ENCODE measurements around the gene CDCA7L.

The CDCA7L gene, protein sequence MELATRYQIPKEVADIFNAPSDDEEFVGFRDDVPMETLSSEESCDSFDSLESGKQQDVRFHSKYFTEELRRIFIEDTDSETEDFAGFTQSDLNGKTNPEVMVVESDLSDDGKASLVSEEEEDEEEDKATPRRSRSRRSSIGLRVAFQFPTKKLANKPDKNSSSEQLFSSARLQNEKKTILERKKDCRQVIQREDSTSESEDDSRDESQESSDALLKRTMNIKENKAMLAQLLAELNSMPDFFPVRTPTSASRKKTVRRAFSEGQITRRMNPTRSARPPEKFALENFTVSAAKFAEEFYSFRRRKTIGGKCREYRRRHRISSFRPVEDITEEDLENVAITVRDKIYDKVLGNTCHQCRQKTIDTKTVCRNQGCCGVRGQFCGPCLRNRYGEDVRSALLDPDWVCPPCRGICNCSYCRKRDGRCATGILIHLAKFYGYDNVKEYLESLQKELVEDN

DNA sequence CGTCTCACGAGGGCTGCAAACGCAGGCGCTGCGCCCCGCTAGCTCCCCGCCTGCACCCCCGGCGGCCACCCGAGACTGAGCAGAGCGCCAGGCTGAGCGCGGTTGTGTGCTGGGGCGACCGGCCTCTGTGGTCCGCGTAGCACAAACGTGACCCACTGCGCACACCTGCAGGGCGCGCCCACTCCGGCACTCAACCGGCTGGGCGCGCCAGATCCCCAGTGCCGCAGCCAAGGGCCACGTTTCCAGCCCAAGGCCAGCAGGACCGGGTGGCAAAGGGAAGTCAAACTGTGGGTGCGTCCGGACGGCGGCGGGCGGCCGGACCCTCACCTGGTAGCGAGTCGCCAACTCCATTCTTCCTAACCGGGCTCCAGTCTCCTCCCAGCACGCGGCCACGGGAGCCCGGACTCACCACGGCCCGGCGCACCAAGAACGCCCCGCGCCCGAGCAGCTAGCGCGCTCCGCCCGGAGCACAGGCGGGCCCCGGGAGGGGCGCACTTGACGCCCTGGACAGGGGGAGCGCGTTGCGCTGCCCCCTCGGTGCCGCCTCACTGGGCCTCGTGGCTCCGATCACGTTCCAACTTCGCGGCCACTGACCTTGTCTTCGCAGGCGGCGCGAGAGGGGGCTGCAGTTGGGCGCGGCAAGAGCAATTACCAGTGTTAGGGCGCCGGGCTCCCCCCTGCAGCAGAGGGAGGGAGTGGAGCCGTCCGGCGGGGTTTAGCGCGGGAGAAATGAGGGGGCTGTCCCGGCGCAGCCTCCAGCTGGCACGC lies at the start of gene CDCA7L:
TSS of gene CDCA7L (minus strand) at position 446 of the 768 bp plus-strand sequence. CDS start at position 351, 95 bp downstream.
- DNase-seq: peak; percentile 69

DNA sequence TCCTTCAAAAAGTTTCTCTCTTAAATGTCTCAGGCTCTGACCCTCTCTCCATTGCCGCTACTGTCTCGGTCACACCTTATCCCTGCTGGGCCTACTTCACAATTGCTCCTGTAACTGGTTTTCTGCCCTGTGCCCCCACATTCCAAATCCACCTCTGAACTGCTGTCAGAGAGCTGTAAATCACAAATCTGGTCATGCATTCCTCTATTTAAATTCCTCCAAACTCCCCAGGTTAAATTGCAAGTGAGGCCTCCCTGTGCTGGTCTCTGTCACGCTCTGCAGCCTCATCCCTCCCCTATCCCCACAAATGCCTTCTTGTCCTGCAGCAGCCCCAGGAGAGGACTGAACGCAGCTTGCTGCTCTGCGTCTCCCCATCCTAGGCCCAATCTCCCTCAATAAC lies 40.4 kb upstream of the CDCA7L start:
- DNase-seq: no peak

DNA sequence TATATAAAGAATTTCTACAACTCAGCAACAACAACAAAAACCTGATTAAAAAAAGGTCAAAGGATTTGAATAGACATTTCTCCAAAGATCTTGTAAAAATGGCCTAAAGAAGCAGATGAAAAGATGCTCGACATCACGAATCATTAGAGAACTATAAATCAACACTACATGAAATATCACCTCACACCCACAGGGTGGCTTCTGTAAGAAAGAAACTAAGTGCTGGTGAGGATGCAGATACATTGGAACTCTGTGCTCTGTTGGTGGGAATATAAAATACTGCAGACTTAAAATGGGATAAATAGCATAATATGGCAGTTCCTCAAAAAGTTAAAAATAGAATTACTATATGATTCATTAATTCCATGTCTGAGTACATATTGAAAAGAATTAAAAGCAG lies 38.3 kb upstream of the CDCA7L start:
- DNase-seq: no peak

DNA sequence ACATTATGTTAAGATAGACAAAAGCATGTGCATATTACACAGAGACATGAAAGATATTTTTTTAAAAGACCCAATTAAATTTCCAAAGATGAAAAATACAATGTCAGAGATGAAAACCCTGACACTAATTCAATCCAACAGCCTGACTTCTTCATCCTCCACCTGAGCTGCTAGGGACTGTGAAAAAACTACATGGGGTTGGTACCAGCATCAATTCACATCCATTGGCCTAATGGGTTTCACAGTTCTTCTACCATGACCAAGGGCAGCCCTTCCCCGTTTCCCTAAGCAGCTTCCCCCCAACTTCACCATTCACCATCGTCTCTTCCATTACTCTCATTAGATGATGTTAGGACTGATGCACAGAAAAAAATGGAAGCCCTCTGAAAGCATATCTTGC lies 37.4 kb upstream of the CDCA7L start:
- no peak for DNase-seq

DNA sequence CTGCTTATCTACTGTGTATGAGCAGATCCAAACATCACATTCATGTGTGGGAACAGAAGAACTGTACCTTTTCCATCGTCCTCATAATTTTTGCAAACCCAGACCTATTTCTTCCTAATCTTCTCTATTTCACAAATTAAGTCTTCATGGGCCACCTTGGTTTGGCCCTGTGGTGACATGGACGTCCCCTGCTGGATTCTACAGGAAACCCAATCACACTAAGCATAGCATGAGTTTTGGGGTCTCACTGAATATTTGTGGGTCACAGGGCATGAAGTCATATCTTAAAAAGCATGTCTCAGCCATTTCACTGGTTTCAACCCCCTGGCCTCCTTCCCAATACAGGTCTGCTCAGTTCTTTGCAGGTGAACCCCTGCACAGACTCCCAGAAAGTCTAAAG lies 35.8 kb upstream of the CDCA7L start:
- DNase-seq: no peak

DNA sequence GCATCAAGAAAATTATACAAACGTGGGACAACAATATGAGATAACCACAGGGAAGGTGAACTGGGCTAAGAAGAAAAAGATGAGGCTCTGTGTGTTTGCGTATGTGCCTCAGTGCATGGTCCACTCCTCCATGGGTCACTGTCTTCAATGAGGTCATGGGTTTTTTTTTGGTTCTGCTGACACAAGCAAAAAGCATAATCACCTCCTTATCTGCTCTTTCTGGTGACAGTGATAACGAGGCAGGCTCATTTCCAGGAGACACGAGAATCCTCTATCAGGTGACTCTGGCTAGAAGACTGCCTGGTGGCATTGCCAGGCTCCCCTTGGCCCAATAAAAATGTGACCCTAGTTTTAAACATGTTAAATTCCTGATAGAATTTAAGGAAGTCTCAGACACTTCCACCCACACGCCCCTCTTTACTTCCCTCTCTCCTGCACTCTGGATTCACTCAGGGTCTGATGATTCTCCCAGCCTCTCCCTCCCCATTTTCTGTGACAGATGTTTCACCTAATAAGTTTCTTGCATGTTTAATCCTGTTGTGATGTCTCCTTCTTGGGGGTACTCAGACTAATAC lies 35.3 kb upstream of the CDCA7L start:
- peak; percentile 27 for DNase-seq

DNA sequence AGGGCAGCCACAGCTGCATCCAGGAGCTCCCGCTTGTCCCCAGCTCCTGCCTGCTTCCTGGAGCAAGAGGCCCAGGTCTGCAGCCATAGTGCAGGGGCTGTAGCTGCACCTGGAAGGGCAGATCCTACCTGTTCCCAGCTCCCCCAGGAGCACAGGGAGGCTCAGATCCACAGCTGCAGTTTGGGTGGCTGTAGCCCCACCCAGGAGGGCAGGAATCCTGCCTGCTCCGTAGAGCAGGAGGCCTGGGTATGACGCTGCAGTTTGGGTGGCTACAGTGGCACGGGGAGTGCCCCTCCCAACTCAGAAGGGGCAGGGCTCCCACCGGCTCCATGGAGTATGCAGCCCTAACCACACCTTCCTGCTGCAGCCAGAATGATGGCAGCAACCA lies 26.7 kb upstream of the CDCA7L start:
- DNase-seq: no peak

DNA sequence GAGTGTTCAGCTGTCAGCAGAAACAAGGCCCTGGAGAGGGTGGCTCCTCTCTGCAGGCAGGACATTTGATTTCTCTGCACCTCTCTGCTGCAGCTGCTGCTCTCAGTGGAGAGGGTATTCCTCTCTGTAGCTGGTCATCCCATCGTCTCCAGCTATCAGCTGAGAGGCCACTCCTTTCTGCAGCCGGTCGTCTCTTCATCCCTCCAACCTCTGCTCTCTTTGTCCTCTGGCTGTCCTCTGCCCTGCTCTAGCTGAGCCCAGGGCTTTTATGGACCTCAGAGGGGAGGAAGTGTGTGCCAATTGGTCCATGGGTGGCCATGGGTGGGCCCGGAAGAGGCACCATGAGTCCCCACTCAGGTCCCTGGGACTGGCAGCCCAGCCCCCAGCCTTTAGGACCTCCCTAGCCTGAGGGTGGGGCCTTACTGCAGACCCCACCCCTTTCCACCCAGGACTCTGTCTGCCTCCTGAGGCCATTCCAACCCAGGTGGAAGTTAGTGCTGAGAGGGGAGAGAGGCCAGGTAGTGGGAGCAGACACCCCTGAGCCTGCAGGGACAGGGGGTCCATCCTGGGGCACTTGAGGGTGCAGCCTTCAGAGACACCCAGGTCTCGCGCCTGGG lies 26.2 kb upstream of the CDCA7L start:
- no peak for DNase-seq

DNA sequence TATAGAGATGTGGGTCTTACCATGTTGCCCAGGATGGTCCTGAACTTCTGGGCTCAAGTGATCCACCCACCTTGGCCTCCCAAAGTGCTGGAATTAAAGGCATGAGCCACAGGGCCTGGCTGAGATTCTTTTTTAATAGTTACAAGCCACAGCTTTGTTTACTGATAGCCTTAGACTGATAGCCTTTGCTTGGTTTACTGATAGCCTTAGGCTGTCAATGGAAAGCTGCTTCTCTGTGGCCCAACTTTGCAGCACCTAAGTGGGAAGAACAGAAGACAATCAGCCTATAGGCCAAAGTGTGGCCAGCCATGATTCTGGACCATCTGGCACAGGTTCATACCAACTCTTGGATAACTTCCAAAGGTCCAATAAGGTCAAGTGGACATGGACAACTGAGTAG lies 24.1 kb upstream of the CDCA7L start:
- DNase-seq: no peak

DNA sequence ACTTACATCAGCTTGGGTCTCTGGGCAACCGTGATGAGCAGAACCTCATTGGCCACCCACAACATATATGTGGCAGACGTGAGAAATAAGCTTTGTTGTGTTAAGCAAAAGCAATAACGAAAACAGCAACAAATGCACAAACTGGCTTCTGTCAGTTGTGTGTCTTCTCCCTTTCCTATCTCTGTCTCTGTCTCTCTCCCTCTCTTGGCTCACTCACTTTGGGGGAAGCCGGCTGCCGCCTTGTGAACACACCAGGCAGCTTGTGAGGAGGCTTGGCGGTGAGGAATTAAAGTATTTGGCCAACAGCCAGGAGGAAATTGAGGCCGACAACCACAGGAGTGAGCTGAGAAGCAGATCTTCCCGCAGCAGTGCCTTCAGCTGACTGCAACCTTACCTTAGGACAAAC lies 21.9 kb upstream of the CDCA7L start:
- no peak for DNase-seq

DNA sequence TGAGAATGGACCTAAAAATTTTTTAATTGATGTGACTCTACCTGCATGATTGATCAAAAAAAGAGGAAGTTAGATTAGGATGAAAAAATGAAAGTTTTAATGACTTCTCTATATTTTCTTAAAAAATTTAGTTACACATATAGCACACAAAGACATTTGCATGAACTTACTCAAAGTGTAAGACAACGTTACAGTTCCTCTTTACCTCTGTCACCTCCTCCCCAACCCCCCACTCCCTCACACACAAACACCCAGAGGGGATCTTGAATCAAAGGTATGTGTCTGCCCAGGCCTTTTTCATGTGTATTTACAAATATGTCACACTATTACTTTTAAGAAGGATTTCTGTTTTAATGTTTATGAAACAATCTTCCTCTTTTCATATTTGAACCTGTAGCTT lies 20.6 kb upstream of the CDCA7L start:
- no peak for DNase-seq

DNA sequence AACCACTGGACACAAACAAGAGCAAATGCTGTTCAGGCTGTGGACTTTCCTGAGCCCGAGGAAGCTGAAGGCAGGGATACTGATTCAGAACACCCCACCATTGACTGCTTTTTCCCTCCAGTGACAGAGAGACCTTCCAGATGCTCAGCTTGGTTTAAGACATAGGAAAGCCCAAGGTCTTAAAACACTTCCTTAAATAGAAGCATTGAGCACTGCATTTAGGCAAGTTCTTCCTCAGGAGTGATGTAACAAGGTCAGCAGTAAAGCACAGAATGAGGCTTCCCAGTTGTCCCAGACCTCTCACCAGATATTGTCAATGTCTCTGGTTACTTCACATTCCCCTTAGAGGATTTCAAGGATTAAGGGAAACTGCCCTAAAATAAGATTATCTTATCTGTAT lies 19.6 kb upstream of the CDCA7L start:
- peak; percentile 43 for DNase-seq

DNA sequence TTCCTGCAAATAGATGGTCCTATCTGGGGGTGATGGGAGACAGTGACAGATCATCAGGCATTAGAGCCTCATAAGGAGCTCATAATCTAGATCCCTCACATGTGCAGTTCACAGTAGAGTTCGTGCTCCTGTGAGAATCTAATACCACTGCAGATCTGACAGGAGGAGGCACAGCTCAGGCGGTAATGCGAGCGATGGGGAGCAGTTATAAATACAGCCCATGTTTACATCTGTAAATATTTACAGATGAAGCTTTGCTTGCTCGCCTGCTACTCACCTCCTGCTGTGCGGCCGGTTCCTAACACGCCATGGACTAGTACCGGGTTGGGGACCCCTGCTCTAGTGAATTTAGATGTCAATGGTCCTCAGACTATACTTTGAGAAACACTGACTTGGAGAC lies 17.0 kb upstream of the CDCA7L start:
- no peak for DNase-seq

DNA sequence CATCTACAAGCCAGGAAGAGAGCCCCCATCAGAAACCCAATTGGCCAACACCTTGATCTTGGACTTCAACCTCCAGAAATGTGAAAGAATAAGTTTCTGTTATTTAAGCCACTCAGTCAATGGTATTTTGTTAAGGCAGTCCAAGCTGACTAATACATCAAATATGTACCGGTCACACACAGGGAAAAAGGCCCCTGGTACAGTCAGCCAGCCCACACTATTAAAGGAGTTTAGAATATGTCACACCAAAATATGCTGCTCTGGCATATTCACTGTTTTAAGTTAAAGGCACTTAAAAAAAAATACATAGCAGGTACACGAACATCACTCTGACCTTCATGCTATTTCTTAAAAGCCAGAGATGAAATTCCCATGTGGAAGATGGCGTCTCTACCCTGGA lies 15.2 kb upstream of the CDCA7L start:
- DNase-seq: no peak

DNA sequence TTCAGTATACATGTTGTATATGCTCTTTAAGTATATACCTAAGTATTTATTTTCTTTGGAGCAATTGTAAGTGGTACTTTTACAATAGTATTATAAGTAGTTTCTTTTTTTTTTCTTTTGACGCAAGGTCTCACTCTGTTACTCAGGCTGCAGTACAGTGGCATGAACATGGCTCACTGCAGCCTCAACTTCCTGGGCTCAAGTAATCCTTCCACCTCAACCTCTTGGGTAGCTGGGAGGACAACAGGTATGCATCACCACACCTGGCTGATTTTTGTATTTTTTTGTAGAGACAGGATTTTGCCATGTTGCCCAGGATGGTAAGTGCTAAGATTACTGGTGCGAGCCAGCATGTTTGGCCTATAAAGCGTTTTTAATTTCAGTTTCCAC lies 13.7 kb upstream of the CDCA7L start:
- no peak for DNase-seq

DNA sequence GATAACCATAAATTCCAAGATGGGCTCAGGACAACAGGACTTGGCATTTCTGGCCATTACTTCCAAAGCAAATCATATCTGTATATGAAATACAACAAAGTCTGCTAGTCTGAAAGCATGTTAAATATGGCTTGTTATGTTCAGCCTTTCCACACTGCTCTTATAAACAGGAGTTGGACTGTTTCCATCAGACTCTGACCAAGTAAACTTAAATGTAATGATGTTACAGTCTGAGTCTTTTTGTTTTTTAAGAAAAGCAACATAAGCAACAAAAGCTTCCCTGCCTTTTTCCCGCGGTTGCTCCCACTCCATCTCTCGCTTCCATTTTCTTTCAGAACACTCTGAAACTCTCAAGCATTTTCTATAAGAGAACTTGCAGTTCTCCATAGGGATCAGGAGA lies 8.1 kb upstream of the CDCA7L start:
- no peak for DNase-seq

DNA sequence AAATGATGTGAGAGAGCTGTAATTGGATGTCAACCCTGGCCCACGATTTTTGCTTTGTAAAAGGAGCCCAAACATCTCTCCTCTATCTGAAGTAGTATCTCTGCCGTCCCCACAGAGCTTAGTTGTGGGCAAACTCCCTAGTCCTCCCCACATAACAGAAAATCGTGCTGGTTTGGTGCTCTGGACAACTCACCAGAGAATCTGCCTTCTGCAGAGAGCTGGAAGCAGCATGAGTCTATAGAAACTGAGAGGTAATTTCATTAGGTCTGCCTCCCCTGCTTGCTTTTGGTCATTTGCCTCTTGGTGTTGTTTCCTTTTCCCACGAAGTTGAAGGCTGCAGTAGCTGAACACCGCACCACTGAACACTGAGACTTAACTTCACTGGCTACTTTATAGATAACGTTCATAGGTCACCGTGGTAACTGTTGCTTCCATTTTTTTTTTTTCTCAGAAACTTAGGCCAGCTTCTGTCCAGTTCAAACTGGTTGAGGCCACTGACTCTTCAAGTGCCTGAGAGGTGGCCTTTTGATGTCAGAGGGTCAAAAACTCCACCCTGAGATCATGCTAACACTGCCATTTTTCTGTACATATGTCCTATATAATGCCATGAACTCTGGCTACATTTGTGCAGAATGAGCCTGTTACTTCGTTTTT lies 3.3 kb upstream of the CDCA7L start:
- DNase-seq: no peak

DNA sequence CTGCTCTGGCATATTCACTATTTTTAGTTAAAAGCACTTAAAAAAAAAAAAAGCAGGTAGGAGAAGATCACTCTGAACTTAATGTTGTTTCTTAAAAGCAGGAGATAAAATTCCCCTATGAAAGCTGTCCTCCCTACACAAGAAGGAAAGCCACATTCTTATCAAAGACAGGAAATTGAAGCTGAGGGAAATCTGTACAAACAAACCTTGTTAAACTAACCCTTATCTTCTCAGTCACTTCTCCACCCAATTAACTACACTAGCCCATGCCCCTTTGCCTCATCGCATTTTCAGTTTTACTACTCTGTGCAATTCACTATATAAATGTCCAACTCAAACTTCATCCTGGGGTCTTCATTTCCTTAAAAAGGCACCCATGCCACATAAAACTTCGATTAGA lies 2.7 kb upstream of the CDCA7L start:
- DNase-seq: no peak

DNA sequence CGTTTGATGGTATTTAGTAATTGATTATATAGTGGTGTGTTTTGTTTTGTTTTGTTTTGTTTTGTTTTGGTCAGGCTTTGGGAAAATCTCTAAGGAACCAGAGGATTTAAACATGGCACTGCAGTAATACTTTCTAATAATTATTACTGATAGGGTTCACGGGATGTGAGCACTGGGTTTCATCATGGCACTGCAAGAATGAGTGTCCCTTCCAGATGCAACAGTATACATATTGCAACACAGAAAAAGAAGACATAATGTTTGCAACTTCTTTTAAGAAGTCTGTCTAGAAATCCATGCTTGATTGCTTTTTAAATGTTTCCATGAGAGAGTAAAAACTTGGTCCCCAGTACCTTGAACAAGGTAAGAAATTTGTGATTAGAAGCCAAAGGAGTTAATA lies 2.2 kb upstream of the CDCA7L start:
- peak; percentile 69 for DNase-seq

DNA sequence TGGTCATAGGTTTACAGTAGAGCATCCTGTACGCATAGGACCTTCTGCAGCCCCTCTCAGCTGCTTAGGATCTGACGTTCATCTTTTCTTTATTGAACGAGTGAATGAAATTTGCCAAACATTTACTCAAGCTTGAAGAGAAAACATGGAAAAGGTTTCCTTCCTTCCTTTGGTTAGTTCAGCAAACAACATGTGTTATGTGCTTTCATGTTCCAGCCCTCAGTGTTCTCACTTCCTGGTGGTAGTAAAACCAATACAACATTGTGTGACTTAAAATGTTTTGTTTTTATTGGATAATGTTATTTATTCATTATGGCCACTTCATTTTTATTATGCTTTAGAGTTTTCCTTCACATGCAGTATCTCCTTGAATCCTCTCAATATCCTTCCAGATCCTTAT lies 1.4 kb upstream of the CDCA7L start:
- DNase-seq: no peak

DNA sequence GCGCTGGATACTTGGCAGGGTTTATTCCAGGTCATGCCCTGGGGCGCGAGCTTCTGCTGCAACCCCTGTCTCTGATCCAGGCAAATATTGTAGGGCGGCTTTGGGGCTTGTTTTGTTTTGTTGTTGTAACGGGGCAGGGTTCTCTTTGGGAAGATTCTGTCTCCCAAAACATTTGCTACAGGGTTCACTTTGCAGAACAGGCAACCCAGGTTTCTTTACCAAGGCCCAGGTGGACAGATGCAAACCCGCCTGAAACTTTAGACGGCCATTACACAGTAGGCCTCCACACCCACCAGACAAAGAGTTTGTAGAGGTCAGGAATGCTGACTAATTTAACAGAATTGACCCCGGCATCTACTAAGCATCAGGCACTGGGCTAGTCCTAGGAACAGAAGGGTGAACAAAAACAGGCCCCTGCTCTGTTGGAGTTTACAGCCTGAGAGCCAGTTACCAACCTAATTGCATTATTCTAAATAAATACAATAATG lies 567 bp upstream of the CDCA7L start:
- DNase-seq: no peak

DNA sequence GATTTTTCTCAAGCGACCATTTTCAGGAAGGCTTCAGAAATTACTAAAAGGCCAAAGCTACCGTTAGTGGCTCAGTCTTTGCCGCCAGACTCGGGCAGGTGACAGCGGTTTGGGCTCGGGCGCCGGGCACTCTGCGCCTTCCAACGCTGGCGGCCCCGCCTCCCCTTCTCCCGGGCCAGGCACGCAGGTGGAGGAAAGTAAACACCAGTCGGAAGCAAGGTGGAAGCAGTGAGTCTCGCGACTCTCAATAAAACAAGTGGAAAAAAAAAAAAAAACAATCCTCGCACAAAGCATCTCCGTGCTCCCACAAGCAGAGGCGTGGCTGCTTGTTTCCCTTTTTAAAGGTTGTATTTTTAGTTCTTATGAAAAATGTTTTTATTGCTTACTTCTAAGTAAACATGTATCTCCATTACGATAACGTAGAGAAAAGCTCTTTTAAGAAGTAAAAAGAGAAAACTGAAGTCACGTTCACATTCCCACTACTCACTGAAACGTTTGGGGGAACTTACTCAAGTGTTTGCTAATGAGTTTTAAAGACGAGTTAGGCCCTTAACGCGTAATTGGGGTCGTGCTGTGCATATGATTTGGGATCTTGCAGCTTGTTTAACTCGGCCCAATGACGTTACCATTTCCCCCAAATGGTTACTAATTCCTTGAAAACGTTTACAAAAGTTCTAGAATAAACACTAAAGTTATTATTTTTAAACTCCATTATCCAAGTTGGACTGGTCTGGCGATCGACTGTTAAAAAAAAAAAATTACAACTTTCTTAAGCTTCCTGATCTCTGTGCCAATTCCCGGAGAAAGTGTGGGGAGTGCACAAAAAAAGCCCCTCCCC lies 864 bp downstream of the CDCA7L start:
- DNase-seq: peak; percentile 29

Measured in inflammatory macrophage treated with lipopolysaccharide for 4 hours (primary cell).